SIG-M5 (cell line): ENCODE data around the gene EIF4EBP2.

Experiments used
- DNase-seq: peaks from one replicate; lab custom pipeline; 2025; lab: John Stamatoyannopoulos, UW

The EIF4EBP2 gene

GRCh38 chr10:70404036-70404786 is at the start of gene EIF4EBP2:
Gene EIF4EBP2 (plus strand): TSS chr10:70404145. CDS start chr10:70404402, 257 bp downstream.
- peak; percentile 6 for DNase-seq

GRCh38 chr10:70354556-70354955 is 49.4 kb upstream of the EIF4EBP2 start:
- DNase-seq = no peak

GRCh38 chr10:70355051-70356021 is 48.6 kb upstream of the EIF4EBP2 start:
- DNase-seq = peak; percentile 9

GRCh38 chr10:70357565-70357964 is 46.4 kb upstream of the EIF4EBP2 start:
- no peak for DNase-seq

GRCh38 chr10:70358446-70358845 is 45.5 kb upstream of the EIF4EBP2 start:
- DNase-seq = no peak

GRCh38 chr10:70359017-70359550 is 44.9 kb upstream of the EIF4EBP2 start:
- DNase-seq = no peak

GRCh38 chr10:70360215-70360614 is 43.7 kb upstream of the EIF4EBP2 start:
- no peak for DNase-seq

- DNase-seq = no peak
These were observed 41.6 kb upstream of the EIF4EBP2 start for GRCh38 chr10:70362328-70362727.

GRCh38 chr10:70363292-70363691 is 40.7 kb upstream of the EIF4EBP2 start:
- DNase-seq = no peak

GRCh38 chr10:70363971-70364771 is 39.8 kb upstream of the EIF4EBP2 start:
- DNase-seq = peak; percentile 34

GRCh38 chr10:70364772-70365091 is 39.2 kb upstream of the EIF4EBP2 start:
- no peak for DNase-seq

- no peak for DNase-seq
These were observed 36.6 kb upstream of the EIF4EBP2 start for GRCh38 chr10:70367195-70367796.

- DNase-seq = no peak
These were observed 35.0 kb upstream of the EIF4EBP2 start for GRCh38 chr10:70368774-70369482.

- DNase-seq = no peak
These were observed 34.4 kb upstream of the EIF4EBP2 start for GRCh38 chr10:70369498-70370018.

GRCh38 chr10:70370766-70371165 is 33.2 kb upstream of the EIF4EBP2 start:
- DNase-seq = no peak

- DNase-seq = no peak
These were observed 32.1 kb upstream of the EIF4EBP2 start for GRCh38 chr10:70371846-70372245.

GRCh38 chr10:70374775-70375614 is 28.9 kb upstream of the EIF4EBP2 start:
- no peak for DNase-seq

- no peak for DNase-seq
These were observed 27.2 kb upstream of the EIF4EBP2 start for GRCh38 chr10:70376436-70377378.

GRCh38 chr10:70378122-70378521 is 25.8 kb upstream of the EIF4EBP2 start:
- DNase-seq = no peak
